ENCODE measurements around the gene PSMD1. TPM values are rescaled to one million over a fixed set of nuclear protein-coding genes. Genes with fewer than 3 reads are reported as not detected.

Gene PSMD1
- total RNA-seq, 1 donor from 2014 or later: 119 TPM

- Mint-ChIP-seq H3K27me3 (ENCODE audit: unreplicated experiment) (peaks cover 6% of the 10 kb centered on the region), H3K9me3 (ENCODE audit: unreplicated experiment) (no peaks in the 10 kb centered on the region), H3K36me3 (ENCODE audit: low read depth, unreplicated experiment) (peaks cover 5% of the 10 kb centered on the region), H3K4me3 (ENCODE audit: unreplicated experiment) (no peak overlapping the region), H3K27ac (ENCODE audit: unreplicated experiment) (no peak overlapping the region), H3K4me1 (ENCODE audit: unreplicated experiment) (peaks cover 3% of the 10 kb centered on the region)
- TF ChIP-seq CTCF (IDR thresholded peaks at IDR 0.05; ENCODE audit: unreplicated experiment): no peak
- DNase-seq (ENCODE audit: low spot score): no peak
These were observed 15.5 kb upstream of the PSMD1 start for GRCh38 chr2:231041061-231041689.

- no peak for DNase-seq (ENCODE audit: low spot score)
- no peak overlapping the region for H3K4me3 Mint-ChIP-seq (ENCODE audit: unreplicated experiment)
- H3K36me3 Mint-ChIP-seq (ENCODE audit: low read depth, unreplicated experiment): peaks cover 5% of the 10 kb centered on the region
- no peak overlapping the region for H3K27ac Mint-ChIP-seq (ENCODE audit: unreplicated experiment)
- no peaks in the 10 kb centered on the region for H3K9me3 Mint-ChIP-seq (ENCODE audit: unreplicated experiment)
- TF ChIP-seq CTCF (IDR thresholded peaks at IDR 0.05; ENCODE audit: unreplicated experiment): no peak
- H3K27me3 Mint-ChIP-seq (ENCODE audit: unreplicated experiment): peaks cover 3% of the 10 kb centered on the region
- peaks cover 3% of the 10 kb centered on the region for H3K4me1 Mint-ChIP-seq (ENCODE audit: unreplicated experiment)
These were observed 12.9 kb upstream of the PSMD1 start for GRCh38 chr2:231043796-231044195.

GRCh38 chr2:231046916-231047273, 9.8 kb upstream of the PSMD1 start:
- Mint-ChIP-seq H3K4me3 (ENCODE audit: unreplicated experiment) (no peak overlapping the region), H3K27me3 (ENCODE audit: unreplicated experiment) (no peaks in the 10 kb centered on the region), H3K4me1 (ENCODE audit: unreplicated experiment) (no peaks in the 10 kb centered on the region), H3K27ac (ENCODE audit: unreplicated experiment) (no peak overlapping the region), H3K36me3 (ENCODE audit: low read depth, unreplicated experiment) (peaks cover under 1% of the 10 kb centered on the region), H3K9me3 (ENCODE audit: unreplicated experiment) (no peaks in the 10 kb centered on the region)
- DNase-seq (ENCODE audit: low spot score): no peak
- no peak for TF ChIP-seq CTCF (IDR thresholded peaks at IDR 0.05; ENCODE audit: unreplicated experiment)

GRCh38 chr2:231047274-231047922, 9.3 kb upstream of the PSMD1 start:
- H3K4me1 Mint-ChIP-seq (ENCODE audit: unreplicated experiment): no peaks in the 10 kb centered on the region
- no peak overlapping the region for H3K27ac Mint-ChIP-seq (ENCODE audit: unreplicated experiment)
- H3K9me3 Mint-ChIP-seq (ENCODE audit: unreplicated experiment): no peaks in the 10 kb centered on the region
- no peaks in the 10 kb centered on the region for H3K27me3 Mint-ChIP-seq (ENCODE audit: unreplicated experiment)
- DNase-seq (ENCODE audit: low spot score): no peak
- no peaks in the 10 kb centered on the region for H3K36me3 Mint-ChIP-seq (ENCODE audit: low read depth, unreplicated experiment)
- TF ChIP-seq CTCF (IDR thresholded peaks at IDR 0.05; ENCODE audit: unreplicated experiment): no peak
- H3K4me3 Mint-ChIP-seq (ENCODE audit: unreplicated experiment): no peak overlapping the region
